CD4-positive, alpha-beta T cell treated with Interleukin-1 beta for 1 hour (primary cell): Measurements from ENCODE around the gene PHACTR4.
"Not testable (repeated sequence)": the region's sequence is repeated elsewhere in the genome, so short reads cannot be mapped to it uniquely, and the experiment has no call there.

Experiments used
- DNase-seq, 2 donors: peaks; one replicate each; pipeline ENCODE4 v3.0.0-alpha.2; 2020 to 2022

The PHACTR4 gene

DNA sequence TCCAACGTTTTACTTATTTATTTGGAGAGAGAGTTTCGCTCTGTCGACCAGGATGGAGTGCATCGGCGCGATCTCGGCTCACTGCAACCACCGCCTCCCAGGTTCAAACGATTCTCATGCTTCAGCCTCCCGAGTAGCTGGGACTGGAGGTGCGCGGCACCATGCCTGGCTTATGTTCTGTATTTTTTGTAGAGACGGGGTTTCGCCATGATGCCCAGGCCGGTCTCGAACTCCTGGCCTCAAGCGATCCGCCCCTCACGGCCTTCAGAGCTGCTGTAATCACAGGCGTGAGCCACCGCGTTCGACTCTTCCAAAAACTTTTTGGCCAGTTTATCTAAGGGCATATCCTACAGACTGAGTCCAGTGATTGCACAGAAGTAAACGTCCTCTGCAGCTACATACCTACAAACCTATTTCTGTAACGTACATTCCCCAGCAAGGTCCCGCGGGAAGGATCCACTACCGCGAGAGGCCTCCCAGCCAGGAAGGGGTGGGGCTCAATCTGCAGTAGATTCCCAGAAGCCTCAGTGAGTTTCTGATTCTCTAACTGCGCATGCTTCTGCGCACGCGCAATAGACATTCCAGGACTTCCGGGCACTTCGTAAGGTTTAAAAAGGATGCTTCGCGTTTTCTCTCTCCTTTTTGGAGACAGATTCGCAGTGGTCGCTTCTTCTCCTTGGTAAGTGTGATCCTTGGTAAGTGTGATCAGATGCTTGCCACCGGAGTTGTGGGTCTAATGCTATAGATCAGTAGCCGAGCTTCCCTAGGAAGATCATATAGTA lies 136.1 kb downstream of the PHACTR4 start, which contains the start of gene RCC1:
Gene RCC1 (plus strand): TSS at position 638 of the 782 bp plus-strand sequence. CDS start 23,824 bp downstream, outside the sequence.
- peak; percentile 98 for DNase-seq

DNA sequence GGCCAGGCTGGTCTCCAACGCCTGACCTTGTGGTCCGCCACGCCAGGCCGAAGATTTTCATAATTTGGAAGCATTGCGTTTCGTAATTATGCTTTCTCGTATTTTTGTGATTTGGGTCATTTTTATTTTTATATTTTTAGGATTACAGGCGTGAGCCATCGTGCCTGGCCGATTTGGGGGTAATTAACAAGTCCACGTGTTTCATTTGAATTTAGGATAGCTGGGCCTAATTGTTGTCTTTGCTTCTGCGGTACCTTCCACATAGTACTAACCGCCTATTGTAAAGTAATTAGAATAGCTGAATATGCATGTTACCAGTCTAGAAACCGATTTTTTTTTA lies 137.3 kb downstream of the PHACTR4 start:
- DNase-seq: no peak

DNA sequence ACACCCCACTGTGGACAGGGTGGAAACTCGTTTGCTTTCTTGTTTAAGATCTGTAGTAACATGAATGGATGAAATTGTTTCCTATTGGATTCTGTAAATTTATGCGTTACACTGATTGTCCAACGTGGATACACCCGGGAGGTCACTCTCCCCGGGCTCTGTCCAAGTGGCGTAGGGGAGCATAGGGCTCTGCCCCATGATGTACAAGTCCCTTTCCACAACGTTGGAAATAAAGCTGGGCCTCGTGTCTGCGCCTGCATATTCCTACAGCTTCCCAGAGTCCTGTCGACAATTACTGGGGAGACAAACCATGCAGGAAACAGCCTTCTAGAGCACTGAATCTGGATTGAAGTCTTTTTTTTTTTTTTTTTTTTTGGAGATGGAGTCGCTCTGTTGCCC lies 137.7 kb downstream of the PHACTR4 start:
- no peak for DNase-seq

DNA sequence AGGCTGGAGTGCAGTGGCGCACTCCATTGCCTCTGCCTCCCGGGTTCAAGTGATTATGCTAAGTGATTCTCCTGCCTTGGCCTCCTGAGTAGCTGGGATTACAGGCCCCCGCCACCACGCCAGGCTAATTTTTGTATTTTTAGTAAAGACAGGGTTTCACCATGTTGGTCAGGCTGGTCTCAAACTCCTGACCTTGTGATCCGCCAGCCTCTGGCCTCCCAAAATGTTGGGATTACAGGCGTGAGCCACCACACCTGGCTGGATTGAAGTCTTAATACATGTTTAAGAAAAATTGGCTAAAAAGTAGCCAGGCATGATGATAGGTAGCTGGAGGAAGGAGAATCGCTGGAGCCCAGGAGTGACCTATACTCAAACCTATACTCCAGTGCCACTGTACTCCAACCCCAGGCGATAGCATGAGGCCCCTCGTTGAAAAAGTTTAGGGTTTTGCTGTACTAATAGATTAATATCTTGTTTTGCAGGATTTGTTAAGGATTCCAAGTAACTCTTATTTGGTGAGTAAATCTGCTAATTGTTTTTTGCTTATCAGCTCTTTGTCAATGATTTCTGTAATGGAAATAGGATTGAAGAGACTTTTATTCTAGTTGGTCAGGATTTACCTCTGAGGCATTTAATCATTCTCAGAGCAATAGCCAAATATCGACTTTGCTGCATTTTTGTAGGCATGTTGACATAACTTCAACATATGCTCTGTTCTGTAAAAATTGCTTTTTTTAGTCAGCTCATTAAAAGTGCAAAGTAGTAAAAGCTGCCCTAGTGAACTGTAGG lies 138.3 kb downstream of the PHACTR4 start:
- DNase-seq: no peak

DNA sequence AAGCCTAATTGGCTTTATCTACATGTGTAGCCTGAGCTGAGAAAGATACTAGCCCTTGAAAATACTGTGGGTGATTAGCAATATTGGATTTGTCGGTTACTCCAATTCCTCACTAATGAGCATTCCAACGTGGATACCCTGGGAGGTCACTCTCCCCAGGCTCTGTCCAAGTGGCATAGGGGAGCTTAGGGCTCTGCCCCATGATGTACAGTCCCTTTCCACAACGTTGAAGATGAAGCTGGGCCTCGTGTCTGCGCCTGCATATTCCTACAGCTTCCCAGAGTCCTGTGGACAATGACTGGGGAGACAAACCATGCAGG lies 138.9 kb downstream of the PHACTR4 start:
- no peak for DNase-seq

DNA sequence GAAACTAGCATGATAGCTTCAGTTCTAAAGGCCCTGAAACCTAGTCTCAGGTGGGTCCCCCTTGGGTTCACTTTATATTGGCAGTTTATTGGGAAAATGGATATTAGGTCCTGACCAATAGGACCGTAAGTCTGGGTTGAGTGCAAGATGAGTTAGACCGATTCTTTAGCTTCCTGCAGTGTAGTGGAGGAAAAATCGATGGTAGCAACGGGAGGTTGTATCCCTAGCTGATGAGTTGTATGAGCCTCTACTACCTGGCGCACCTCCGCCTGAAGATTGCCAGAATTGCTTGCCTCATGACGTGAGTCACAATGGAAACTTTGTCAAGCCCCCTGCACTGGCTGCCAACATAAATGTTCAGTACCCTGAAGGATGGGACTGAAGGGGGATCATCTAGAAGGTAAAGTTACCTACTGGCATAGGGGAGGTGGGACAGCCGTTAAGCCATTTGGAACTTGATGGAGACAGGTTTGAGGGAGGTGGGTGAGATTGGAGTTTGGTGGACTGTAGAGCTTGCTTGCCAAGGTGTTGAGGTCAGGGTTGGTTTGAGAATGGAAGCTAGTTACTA lies 140.2 kb downstream of the PHACTR4 start:
- DNase-seq: no peak

DNA sequence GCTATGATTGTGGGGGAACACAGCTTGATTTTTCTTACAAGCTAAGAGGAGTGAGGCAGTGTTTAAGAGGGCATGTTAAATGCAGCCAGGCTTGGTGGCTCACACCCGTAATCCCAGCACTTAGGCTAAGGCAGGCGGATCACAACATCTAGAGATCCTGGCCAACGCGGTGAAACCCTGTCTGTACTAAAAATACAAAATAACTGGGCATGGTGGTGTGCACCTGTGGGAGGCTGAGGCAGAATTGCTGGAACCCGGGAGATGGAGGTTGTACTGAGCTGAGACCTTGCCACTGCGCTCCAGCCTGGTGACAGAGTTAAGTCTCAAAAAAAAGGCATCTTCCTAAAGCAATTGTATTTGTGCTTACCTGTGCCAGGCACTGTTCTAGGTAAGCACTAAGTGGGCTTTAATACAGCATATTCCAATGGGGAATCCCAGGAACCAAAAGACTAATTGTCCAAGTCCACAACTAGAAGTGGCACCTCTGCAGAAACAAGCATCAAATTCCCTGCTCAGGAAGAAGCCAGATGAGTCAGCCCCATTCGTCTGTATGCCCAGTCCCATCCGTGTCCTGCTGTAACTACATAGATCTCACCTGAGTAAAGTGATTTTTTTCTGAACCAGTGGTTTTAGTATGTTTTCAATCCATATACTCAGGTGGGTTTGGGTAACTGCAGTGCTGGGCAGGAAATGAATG lies 140.9 kb downstream of the PHACTR4 start:
- DNase-seq: peak in 1 of 2 donors; percentile 27

DNA sequence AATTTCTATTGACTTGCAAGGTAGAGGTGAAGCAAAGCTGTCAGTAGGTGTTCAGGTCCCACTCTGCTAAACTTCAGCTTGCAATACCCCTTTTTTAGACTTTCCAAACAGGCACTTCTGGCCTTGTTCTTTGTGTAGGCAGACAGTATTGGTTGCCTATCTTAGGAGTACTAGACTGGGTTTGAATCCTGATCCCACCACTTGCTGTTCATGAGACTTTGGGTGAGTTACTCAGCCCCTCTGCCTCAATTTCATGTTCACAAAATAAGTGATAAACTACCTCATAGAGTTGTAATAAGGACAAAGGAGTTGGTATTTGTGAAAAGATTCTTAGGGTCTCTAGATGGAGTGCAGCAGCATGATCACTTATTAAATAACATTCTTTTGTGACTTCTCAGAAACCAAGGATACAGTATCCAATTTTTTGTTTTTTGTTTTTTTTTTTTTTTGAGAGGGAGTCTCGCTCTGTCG lies 141.5 kb downstream of the PHACTR4 start:
- DNase-seq: no peak

DNA sequence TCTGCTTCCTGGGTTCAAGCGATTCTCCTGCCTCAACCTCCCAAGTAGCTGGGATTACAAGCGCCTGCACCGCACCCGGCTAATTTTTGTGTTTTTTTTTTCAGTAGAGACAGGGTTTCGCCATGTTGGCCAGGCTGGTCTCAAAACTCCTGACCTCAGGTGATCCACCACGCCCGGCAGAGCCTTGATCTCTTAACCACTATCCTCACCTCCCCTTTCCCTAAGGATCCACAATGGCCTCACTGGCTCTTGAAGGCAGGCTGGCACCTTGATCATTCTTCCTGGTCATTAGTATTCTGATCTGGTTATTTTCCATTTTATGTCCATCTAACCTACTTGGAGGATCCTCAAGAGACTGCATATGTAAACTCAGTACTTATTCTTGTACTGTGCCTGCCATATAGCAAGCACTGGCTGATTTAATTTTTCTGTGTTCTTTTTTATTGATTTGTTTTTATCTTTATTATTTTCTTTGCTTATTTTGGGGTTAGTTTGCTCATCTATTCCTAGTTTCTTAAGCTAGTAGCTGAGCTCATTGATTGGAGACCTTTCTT lies 142.6 kb downstream of the PHACTR4 start:
- DNase-seq: no peak

DNA sequence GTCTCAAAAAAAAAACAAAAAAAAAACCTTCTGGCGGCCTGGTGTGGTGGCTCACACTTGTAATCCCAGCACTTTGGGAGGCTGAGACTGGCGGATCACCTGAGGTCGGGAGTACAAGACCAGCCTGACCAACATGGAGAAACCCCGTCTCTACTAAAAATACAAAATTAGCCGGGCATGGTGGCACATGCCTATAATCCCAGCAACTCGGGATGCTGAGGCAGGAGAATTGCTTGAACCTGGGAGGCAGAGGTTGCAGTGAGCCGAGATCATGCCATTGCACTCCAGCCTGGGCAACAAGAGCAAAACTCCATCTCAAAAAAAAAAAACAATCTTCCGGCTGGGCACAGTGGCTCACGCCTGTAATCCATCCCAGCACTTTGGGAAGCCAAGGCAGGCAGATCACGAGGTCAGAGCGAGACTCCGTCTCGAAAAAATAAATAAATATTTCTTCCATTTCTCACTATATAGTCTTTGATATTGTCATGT lies 144.9 kb downstream of the PHACTR4 start:
- not testable (repeated sequence) for DNase-seq

DNA sequence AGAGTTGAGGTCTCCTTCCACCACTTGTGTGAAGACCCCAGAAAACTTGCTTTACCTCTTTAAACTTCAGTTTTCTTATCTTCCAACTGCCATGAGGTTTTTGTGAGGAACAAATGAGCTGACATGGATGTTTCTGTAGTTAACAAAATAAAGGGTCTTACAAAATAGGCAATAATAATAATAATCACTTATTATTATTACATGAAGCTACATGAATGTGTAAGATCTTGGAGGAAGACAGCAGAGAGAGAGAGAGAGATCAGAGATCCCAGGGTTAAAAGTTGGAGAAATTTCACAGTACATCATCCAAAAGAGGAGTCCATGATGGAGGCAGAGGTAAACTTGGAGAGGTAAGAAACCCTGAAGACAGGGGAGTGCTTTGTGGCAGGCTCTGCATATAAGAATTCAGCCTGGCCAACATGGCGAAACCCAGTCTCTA lies 147.0 kb downstream of the PHACTR4 start:
- DNase-seq: no peak

DNA sequence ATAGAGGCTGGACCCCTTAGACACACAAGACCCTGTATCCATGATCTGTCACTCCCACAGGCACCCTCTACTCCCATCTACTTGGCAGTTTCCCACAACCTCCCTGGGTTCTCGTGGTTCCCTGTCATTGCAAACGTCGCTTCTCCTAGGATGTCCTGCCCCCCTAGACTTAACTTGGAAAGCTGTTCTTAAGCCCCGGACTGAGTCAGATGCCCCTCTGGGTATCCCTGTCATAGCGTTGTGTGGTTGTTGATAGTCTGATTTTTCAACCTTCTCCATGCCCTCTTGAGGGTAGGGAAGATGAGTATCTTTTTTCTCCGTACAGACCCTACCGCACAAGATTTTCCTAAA lies 148.1 kb downstream of the PHACTR4 start:
- DNase-seq: no peak

DNA sequence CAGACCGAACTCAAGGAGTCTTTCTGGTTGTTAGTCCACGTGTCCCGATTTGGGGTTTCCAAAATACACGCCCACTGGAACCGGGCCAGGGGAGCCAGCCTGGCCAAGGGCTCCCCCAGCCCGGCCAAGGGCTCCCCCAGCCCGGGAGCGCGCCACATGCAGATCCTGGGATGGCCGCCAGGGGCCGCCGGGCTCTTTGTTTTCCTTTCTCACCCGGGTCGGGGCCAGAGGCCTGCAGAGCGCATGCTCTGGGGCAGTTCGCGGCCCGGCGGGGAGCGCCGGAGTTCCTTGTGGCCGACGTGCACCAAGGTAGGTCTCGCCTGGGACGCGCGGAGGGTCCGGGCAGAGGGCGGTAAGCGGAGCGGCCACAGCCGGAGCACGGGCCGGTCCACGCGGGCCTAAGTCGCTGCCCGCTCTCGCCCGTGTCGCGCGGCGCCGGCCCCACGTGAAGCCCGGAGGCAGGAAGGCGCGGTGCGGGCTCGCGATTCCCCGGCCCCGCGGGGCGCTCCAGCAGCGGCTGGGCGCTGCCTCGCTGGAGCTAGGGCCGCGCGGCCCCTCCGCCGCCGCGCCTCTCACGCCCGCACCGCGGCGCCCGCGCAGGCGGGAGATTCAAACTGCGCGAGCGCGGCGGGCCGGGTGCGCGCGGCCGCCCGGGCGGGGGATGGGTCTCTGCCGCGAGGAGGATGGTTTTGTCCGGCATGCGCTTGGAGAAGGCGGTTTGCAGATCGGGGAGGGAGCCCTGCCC lies 148.6 kb downstream of the PHACTR4 start:
- DNase-seq: peak; percentile 89 to 90

DNA sequence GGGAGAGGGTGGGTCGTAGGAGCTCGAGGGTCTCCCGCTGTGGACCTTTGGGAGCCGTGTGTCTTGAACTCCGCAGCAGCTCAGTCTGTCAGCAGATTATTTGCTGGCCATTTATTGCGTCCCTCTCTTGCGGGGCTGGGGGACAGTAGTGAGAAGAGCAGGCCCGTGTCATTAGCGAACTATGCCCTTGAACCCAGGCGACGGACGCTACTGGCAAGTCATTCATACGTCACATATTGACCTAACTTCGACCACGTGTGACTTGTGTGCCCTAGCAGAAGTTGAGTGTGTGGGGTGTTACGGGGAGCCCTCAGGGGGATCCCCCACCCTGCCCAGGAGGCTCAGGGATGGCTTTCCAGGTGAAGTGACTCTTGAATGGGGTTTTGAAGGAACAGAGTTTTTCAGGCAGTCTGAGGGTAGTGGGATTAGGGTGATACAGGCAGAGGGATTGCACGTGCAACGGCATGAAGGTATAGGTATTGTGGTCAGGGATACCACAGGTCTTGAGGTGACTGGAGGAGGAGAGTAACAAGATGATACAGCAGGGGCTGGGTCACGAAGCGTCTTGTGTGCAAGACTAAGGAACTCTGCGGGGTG lies 149.3 kb downstream of the PHACTR4 start:
- peak; percentile 20 to 28 for DNase-seq

DNA sequence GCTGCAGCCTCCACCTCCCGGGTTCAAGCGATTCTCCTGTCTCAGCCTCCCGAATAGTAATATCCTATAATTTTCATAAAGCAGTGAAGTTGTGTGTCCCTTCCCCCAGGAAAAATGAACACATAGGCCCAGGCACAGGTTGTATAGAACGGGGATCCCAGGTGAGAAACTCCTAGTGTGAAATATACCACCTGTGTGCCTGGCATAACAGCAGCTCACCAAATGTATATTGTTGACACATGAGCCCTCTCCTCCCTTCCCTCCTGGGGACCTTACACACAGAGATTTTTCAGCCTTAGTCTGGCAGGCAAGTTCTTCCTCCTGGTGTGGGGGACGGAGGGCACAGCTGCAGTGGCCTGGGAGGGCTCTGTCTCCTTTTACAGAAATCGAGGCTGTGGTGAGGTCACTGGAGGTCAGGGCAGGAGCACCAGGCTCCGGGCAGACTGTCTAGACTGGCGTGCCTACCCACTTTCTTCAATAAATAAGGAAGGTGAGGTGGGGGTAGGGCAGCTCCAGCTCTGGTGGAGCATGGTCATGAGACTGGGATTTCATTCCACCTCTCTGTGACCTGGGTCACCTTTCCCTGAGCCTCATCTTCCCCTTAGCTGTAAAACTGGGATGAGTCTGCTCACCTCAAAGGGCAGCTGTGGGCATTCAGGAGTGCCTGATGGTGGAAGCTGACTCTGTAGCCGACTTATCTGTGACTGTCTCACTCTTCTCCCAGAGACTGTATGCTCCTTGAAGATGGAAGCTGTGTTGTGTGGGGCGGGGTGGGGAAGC lies 150.6 kb downstream of the PHACTR4 start:
- no peak for DNase-seq

DNA sequence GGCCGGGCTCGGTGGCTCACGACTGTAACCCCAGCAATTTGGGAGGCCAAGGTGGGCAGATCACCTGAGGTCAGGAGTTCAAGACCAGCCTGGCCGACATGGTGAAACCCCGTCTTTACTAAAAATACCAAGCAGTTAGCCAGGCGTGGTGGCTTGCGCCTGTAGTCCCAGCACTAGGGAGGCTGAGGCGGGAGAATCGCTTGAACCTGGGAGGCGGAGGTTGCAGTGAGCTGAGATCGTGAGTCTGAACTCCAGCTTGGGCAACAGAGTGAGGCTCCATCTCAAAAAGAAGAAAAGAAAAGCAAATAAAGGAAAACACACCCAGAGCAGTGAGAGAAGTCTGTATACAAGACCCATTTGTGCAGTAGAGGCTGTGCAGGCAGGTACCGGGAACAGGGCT lies 151.3 kb downstream of the PHACTR4 start:
- not testable (repeated sequence) for DNase-seq

DNA sequence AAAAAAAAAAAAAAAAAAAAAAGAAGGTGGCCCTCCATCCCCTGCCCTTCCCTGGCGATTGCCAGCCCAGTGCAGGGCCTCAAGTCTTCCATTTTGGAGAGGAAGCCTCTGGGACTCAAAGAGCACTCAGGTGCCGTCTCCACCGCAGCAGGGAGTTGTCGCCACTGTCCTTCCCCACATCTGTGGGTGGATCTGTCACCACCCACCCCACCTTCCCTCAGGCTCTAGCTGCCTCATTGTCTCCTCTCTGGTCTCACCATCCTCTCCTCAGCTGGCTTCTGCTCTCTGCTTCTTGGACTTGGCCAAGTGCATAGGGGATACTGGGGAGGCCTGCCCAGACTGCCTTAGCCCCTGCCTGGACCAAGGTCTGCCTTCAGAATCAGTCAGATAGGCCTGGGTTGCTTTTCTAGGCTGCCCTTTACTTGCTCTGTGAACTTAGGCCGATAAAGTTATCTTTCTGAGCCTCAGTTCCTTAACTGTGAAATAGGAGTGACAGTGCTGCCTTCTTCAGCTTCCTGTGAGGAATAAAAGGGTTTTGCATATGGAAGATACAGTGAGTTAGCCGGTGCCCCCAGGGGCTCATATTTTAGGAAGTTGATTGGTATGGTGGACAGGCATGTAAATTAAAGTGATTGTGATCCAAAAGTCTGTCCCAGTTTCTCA lies 152.1 kb downstream of the PHACTR4 start:
- DNase-seq: no peak

DNA sequence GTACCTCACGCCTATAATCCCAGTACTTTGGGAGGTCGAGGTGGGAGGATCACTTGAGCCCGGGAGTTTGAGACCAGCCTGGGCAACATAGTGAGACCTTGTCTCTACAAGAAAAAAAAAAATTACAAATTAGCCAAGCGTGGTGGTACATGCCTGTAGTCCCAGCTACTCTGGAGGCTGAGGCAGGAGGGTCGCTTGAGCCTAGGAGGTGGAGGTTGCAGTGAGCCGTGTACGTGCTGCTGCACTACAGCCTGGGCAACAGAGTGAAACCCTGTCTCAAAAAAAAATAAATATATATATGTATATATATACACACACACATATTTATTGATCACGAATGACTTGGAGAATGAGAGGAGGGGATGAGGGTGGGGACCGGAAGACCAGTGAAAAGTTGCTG lies 153.0 kb downstream of the PHACTR4 start:
- DNase-seq: not testable (repeated sequence)

DNA sequence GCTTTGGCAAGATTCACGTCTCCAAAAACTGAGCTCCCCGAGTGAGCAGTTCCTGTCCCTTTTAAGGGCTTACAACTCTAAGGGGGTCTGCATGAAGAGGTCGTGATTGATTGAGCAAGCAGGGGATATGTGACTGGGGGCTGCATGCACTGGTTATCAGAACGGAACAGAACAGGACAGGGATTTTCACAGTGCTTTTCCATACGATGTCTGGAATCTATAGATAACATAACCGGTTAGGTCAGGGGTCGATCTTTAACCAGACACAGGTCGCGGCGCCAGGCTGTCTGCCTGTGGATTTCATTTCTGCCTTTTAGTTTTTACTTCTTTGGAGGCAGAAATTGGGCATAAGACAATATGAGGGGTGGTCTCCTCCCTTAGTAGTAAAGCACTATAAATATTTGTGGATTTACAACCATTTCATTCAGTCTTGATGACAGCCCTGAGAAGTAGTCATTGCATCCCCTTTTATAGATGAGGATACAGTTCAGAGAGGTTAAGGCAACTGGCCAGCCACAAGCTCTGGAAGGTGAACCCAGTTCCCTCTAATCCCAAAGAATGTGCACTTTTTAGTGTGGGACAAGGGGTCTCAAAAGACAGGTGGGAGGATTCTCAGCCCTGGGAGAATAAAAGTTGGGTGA lies 155.6 kb downstream of the PHACTR4 start:
- not testable (repeated sequence) for DNase-seq

DNA sequence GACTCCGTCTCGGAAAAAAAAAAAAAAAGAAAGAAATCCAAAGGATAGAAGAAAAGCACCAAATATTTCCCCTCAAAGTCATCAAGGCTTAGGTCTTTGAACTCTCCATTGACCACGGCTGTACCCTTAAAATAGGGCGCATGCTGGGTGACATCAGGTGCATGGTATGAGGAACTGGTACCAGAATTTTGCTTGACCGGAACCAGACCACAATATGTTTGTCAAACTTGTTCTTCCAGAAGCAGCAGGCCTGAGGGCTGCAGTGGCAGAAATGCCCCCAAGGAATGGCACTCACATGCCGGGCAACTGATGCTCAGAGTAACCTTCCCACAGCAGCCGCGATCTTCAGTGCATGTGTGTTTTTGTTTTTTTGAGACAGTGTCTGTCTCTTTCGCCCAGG lies 157.3 kb downstream of the PHACTR4 start:
- DNase-seq: no peak
